GM12878 (cell line): ENCODE measurements around the gene NFATC2. TPM values are rescaled to one million over a fixed set of nuclear protein-coding genes. Genes with fewer than 3 reads are reported as not detected.

Experiments
- ATAC-seq: fragments of 200-7000 bp; cut with Tn5 transposase; 3 replicates; pipeline ENCODE4 v1.9.1; 2020; ENCODE audit warnings: mild to moderate bottlenecking, moderate library complexity
- BruUV-seq: library from RNA; stranded (reverse); fragments of 400-500 nt; replicated peaks from 2 replicates; lab custom pipeline; 2021; lab: Mats Ljungman, UMichigan
- CTCF ChIA-PET: fragments of 300-600 bp; sonication (Branson Sonifier 250); formaldehyde crosslinking; extraction: SDS; loops from one replicate; lab custom pipeline; 2021; ENCODE audit warnings: inconsistent platforms; lab: Yijun Ruan, JAX
- POLR2A ChIA-PET: fragments of 350-600 bp; formaldehyde crosslinking; extraction: SDS; loops from one replicate; lab custom pipeline; 2021; ENCODE audit warnings: inconsistent platforms; lab: Charles Lee
- RAD21 ChIA-PET: fragments of 300-600 bp; sonication (Branson Sonifier 250); formaldehyde crosslinking; loops from one replicate; lab custom pipeline; 2023; ENCODE audit warnings: antibody characterized with exemption; ENCODE audit not compliant: unreplicated experiment; lab: Charles Lee
- SMC1A ChIA-PET: fragments of 300-600 bp; sonication (Branson Sonifier 250); formaldehyde crosslinking; loops from one replicate; lab custom pipeline; 2023; ENCODE audit not compliant: unreplicated experiment, uncharacterized antibody; lab: Charles Lee
- DNase-seq: peaks from one replicate; pipeline ENCODE4 v3.0.0-alpha.2; 2011; ENCODE audit warnings: low read depth, low spot score
- FAIRE-seq: peaks from 3 replicates; lab custom pipeline; 2011; peaks lifted over from hg19 to GRCh38; lab: Jason Lieb, UNC
- H2AFZ ChIP-seq: 2 replicates; pipeline ENCODE4 v1.6.0; 2011; ENCODE audit warnings: low read depth, low read length, control low read depth; ENCODE audit not compliant: control insufficient read depth
- H3K27ac ChIP-seq: 2 replicates; pipeline ENCODE4 v1.5.1; 2011; ENCODE audit warnings: control low read depth; ENCODE audit not compliant: control insufficient read depth, insufficient read depth
- H3K27me3 ChIP-seq, 2 experiments: replicated peaks in 1 of 2; 2 replicates each; pipeline versions ENCODE4 v1.6.0 to v1.6.1; 2011; ENCODE audit warnings: low read length in 1 of 2; ENCODE audit not compliant: control insufficient read depth in 2 of 2, insufficient read depth in 2 of 2
- H3K36me3 ChIP-seq, 2 experiments: 2 replicates each; pipeline ENCODE4 v1.5.1; 2011; ENCODE audit warnings: low read length in 1 of 2; ENCODE audit not compliant: control insufficient read depth in 2 of 2, insufficient read depth in 2 of 2
- H3K4me1 ChIP-seq: 2 replicates; pipeline ENCODE4 v1.6.1; 2011; ENCODE audit warnings: mild to moderate bottlenecking, low read length, moderate library complexity, mixed read lengths; ENCODE audit not compliant: control insufficient read depth, insufficient read depth
- H3K4me2 ChIP-seq: 2 replicates; pipeline ENCODE4 v1.6.0; 2011; ENCODE audit warnings: control low read depth; ENCODE audit not compliant: control insufficient read depth, insufficient read depth
- H3K4me3 ChIP-seq: fragments of 200-600 bp; sonication (generic); 2 replicates; pipeline ENCODE4 v1.5.1; 2016
- H3K79me2 ChIP-seq: 2 replicates; pipeline ENCODE4 v1.6.0; 2011; ENCODE audit warnings: low read length; ENCODE audit not compliant: control insufficient read depth, insufficient read depth
- H3K9ac ChIP-seq: 2 replicates; pipeline ENCODE4 v1.8.0; 2011; ENCODE audit warnings: low read length, control low read depth, mixed read lengths; ENCODE audit not compliant: control insufficient read depth, insufficient read depth
- H3K9me3 ChIP-seq: replicated peaks from 3 replicates; pipeline ENCODE4 v1.5.1; 2011; ENCODE audit warnings: mild to moderate bottlenecking, low read length; ENCODE audit not compliant: control insufficient read depth, insufficient read depth
- H4K20me1 ChIP-seq: 2 replicates; pipeline ENCODE4 v1.6.0; 2011; ENCODE audit not compliant: control insufficient read depth, insufficient read depth
- EZH2 ChIP-seq: IDR thresholded peaks from 2 replicates; pipeline ENCODE4 v1.6.1; 2012; ENCODE audit warnings: low read depth, mild to moderate bottlenecking, control low read depth, inconsistent platforms, low read length, borderline replicate concordance; ENCODE audit not compliant: control insufficient read depth
- HDAC6 ChIP-seq: fragments of 200-600 bp; sonication (generic); IDR thresholded peaks from one replicate; pipeline ENCODE4 v1.8.0; 2017; ENCODE audit warnings: antibody characterized with exemption; ENCODE audit not compliant: unreplicated experiment
- KAT2A ChIP-seq: conservative IDR thresholded peaks from 2 replicates; pipeline ENCODE4 v1.6.1; 2011; ENCODE audit warnings: low read depth, low read length; ENCODE audit not compliant: control insufficient read depth
- KDM1A ChIP-seq: fragments of 200-600 bp; sonication (generic); IDR thresholded peaks from 2 replicates; pipeline ENCODE4 v1.6.1; 2016; ENCODE audit warnings: borderline replicate concordance
- NR2F1 ChIP-seq: fragments of 450-650 bp; conservative IDR thresholded peaks from 2 replicates; pipeline ENCODE4 v1.6.1; 2017; ENCODE audit warnings: mild to moderate bottlenecking
- SMC3 ChIP-seq: IDR thresholded peaks from 2 replicates; pipeline ENCODE4 v1.6.1; 2011; ENCODE audit warnings: low read length, improper control_type of control experiment, borderline replicate concordance
- SUPT20H ChIP-seq: IDR thresholded peaks from 2 replicates; pipeline ENCODE4 v1.6.1; 2011; ENCODE audit warnings: low read depth, mild to moderate bottlenecking, low read length, moderate library complexity, borderline replicate concordance; ENCODE audit not compliant: control insufficient read depth
- ZNF384 ChIP-seq: IDR thresholded peaks from 2 replicates; pipeline ENCODE4 v1.6.1; 2012; ENCODE audit warnings: low read depth, mild to moderate bottlenecking, low read length, improper control_type of control experiment, borderline replicate concordance
- WGBS: methylation state at CpG from one replicate; pipeline ENCODE4 v1.1.6; 2016; ENCODE audit warnings: low lambda C conversion rate; ENCODE audit not compliant: insufficient replicate concordance, insufficient coverage; ENCODE audit errors: missing lambda C conversion rate; 5-methylcytosine and 5-hydroxymethylcytosine counted together
- in situ Hi-C: fragments of 300-500 bp; cut with MboI; formaldehyde crosslinking; loops from 9 replicates; pipeline ENCODE4 v1.14.3; 2018; ENCODE audit warnings: mixed read lengths
- intact Hi-C: fragments of 100-400 bp; cut with micrococcal nuclease; formaldehyde crosslinking; loops from one replicate; pipeline ENCODE4 v1.14.2; 2022; ENCODE audit not compliant: unreplicated experiment
- polyA plus RNA-seq, 11 experiments: library from polyadenylated mRNA; depleted of rRNA in 4 of 11; unstranded in 6 of 11; stranded (reverse) in 5 of 11; fragments of >200 nt; fragmentation: Nextera tagmentation in 4 of 11; fragmentation: Illumina TruSeq in 1 of 11; extraction: Ambion mirVana in 4 of 11; extraction: Trizol in 1 of 11; gene quantifications; 1 replicate in 1 of 11; 2 replicates in 10 of 11; pipeline versions ENCODE4 v1.2.1 to v1.2.3, GENCODE V29; 2011 to 2016; ENCODE audit warnings: inconsistent platforms in 2 of 11, missing spikeins in 2 of 11, low read depth in 1 of 11
- total RNA-seq, 4 experiments: library from RNA; depleted of rRNA in 3 of 4; stranded (reverse); fragments of >200 nt in 3 of 4; fragmentation: Illumina TruSeq in 1 of 4; extraction: Trizol in 1 of 4; gene quantifications; 2 replicates each; pipeline versions ENCODE4 v1.2.1 to v1.2.3, GENCODE V29; 2013 to 2021
- TF ChIP-seq, protein P1 (sequence below): IDR thresholded peaks from 2 replicates; pipeline ENCODE4 v1.6.1; 2011; ENCODE audit warnings: low read depth, mild to moderate bottlenecking, low read length, moderate library complexity, borderline replicate concordance; ENCODE audit errors: extremely low read depth

Gene NFATC2
- total and polyA plus RNA-seq, 10 of the 15 experiments (the other 5 are each of a cell fraction or from before 2014, with no cell fraction given), result 3.3 to 20.0 (median 7.3) TPM

DNA sequence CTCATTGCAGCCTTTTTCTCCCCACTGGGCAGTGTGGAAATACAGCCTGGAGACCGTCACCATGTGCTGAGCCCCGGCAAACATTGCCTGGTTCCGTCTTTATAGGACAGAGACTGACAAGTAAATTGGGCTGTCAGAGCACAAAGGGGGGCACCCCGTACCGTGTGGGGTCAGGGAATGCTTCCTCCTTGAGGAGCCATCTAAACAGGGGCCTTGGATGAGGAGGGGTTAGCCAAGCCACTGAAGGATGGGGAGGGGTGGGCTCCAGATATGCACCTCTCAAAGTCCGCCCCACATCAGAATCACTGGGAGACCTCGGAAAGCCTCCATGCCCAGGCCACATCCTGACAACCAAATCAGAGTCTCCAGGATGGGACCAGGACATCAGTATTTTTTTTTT, 73.9 kb downstream of the NFATC2 start:
- intact Hi-C loops (no loop called here), in situ Hi-C loops (no loop called here)
- Histone ChIP-seq H2AFZ (no peak overlapping the region), H3K9ac (no peak overlapping the region), H3K4me3 (no peak overlapping the region), H3K4me2 (no peak overlapping the region), H3K27ac (no peak overlapping the region), H3K36me3 (peaks cover 9 to 22% of the 10 kb centered on the region in 2 experiments), H3K4me1 (no peaks in the 10 kb centered on the region), H3K27me3 (no peaks in the 10 kb centered on the region), H4K20me1 (no peaks in the 10 kb centered on the region), H3K79me2 (no peaks in the 10 kb centered on the region), H3K9me3 (no peaks in the 10 kb centered on the region)
- no TSS peak for BruUV-seq
- ChIA-PET CTCF (no interaction called here), SMC1A (no interaction called here), POLR2A (no interaction called here), RAD21 (no interaction called here)
- ATAC-seq (no peak), FAIRE-seq (no peak), DNase-seq (no peak)
- 73% methylated on average over 7 of the region's 7 CpGs for WGBS
- no peak for TF ChIP-seq HDAC6
- no peak for TF ChIP-seq KDM1A
- TF ChIP-seq EZH2, result no peak
- no peak for TF ChIP-seq SMC3
- no peak for TF ChIP-seq NR2F1
- TF ChIP-seq SUPT20H, result no peak
- no peak for TF ChIP-seq ZNF384
- no peak for TF ChIP-seq KAT2A
- TF ChIP-seq, protein P1, sequence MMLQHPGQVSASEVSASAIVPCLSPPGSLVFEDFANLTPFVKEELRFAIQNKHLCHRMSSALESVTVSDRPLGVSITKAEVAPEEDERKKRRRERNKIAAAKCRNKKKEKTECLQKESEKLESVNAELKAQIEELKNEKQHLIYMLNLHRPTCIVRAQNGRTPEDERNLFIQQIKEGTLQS, result no peak
